GM12875 (cell line): ENCODE results near the gene CHCHD10.
A peak's percentile ranks its signal among the peaks of the same experiment; 100 is the strongest.

Source experiments
- H3K4me3 ChIP-seq: one replicate; pipeline ENCODE4 v1.5.1; 2011; ENCODE audit warnings: low read depth, low read length, control low read depth
- CTCF ChIP-seq: IDR thresholded peaks from 2 replicates; pipeline ENCODE4 v1.5.1; 2011; ENCODE audit warnings: low read depth, mild to moderate bottlenecking, control low read depth, inconsistent platforms, low read length, moderate library complexity, borderline replicate concordance; ENCODE audit not compliant: insufficient read depth

The CHCHD10 gene

GRCh38 chr22:23752750-23753149 lies 15.0 kb downstream of the CHCHD10 start:
- TF ChIP-seq CTCF, result no peak
- H3K4me3 ChIP-seq, result peak overlapping the region; percentile 36

DNA sequence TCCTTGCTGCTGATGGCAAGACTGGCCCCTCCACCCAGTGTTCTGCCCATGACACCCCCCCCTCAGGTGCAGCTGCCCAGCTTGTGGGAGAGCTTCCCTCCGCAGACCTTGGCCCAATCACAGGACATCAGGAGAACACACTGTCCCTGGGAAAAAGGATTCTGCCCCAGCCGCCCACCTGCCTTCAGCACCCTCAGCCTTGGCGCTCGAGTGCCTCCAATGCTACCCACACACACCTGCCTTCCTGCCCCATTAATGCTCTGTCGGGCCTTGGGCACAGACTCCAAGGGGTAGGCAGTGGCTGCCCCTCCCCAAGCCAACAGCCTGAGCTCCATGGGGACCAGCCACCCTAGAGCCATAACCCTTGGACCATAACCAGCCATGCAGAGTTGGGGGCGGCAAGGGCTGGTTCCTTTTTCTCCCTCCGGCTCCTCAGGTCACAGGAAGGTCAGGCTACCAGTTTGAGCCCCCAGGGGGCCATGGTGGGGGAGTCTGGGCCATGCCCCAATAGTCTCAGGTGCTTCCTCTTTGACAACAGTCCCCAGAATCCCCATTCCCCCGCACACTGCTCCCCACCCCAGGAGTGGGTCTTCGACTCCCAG lies 15.6 kb downstream of the CHCHD10 start:
- TF ChIP-seq CTCF, result no peak

GRCh38 chr22:23751441-23751996 lies 16.3 kb downstream of the CHCHD10 start:
- H3K4me3 ChIP-seq, result peak overlapping the region; percentile 59
- no peak for TF ChIP-seq CTCF

More for the DNA sequence above, 15.6 kb downstream of the CHCHD10 start:
- H3K4me3 ChIP-seq, result peak overlapping the region; percentile 59

- H3K4me3 ChIP-seq, result peak within 1 kb of the TSS; percentile 59
- peak; percentile 41; the same call in 1 of the 2 replicates for TF ChIP-seq CTCF
These were observed 16.9 kb downstream of the CHCHD10 start, which contains the start of gene ZNF70 for GRCh38 chr22:23750714-23751440. ZNF70 (minus strand) TSS chr22:23751112; CDS start chr22:23745140, 5,972 bp downstream.

DNA sequence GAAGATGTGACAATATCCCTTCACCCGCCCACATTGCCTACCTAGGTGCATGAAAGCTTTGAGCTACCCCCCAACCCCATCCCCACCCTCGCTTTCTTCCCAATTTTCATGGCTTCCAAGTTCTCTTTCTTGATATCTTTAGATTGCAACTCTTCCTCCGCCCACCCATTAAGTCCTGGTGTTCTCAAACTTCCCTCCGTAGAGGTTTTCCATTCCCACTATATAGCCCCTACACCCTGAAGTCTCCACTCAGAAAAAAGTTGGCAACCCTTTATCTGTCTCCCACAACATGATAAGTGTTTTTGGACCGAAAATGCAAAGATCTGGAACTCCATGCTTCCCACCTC lies 17.4 kb downstream of the CHCHD10 start:
- H3K4me3 ChIP-seq, result peak overlapping the region; percentile 59
- no peak for TF ChIP-seq CTCF

GRCh38 chr22:23749841-23750301 lies 17.9 kb downstream of the CHCHD10 start:
- H3K4me3 ChIP-seq, result no peak overlapping the region
- no peak for TF ChIP-seq CTCF
